Fibroblast of lung (primary cell): ENCODE results near the gene PRKCQ. TPM values are rescaled to one million over a fixed set of nuclear protein-coding genes. Genes with fewer than 3 reads are reported as not detected.
A peak's percentile ranks its signal among the peaks of the same experiment; 100 is the strongest.

Source experiments
- DNase-seq, 2 donors: peaks; one replicate each; pipeline versions ENCODE4 v3.0.0 to v3.0.0-alpha.2; 2010; ENCODE audit warnings: low read depth in 2 of 2
- H2AFZ ChIP-seq: 2 replicates; pipeline ENCODE4 v1.5.1; 2012; ENCODE audit warnings: low read length, control low read depth, inconsistent platforms
- H3K27ac ChIP-seq: 2 replicates; pipeline ENCODE4 v1.5.1; 2011; ENCODE audit warnings: low read length, control low read depth; ENCODE audit not compliant: insufficient read depth
- H3K27me3 ChIP-seq: 2 replicates; pipeline ENCODE4 v1.5.1; 2011; ENCODE audit warnings: mild to moderate bottlenecking, low read length; ENCODE audit not compliant: control insufficient read depth, insufficient read depth
- H3K36me3 ChIP-seq: 2 replicates; pipeline ENCODE4 v1.5.1; 2011; ENCODE audit warnings: low read length; ENCODE audit not compliant: control insufficient read depth, insufficient read depth
- H3K4me1 ChIP-seq: 2 replicates; pipeline ENCODE4 v1.5.1; 2011; ENCODE audit warnings: low read length; ENCODE audit not compliant: control insufficient read depth, insufficient read depth; ENCODE audit errors: extremely low read depth
- H3K4me2 ChIP-seq: 2 replicates; pipeline ENCODE4 v1.5.1; 2011; ENCODE audit warnings: low read length, control low read depth; ENCODE audit not compliant: insufficient read depth; ENCODE audit errors: extremely low read depth
- H3K4me3 ChIP-seq, 4 experiments: fragments of 200-600 bp in 1 of 4; sonication (generic) in 1 of 4; replicated peaks in 1 of 4; 2 replicates each; pipeline ENCODE4 v1.5.1; 2011 to 2016; ENCODE audit warnings: low read length in 4 of 4, low read depth in 3 of 4, mild to moderate bottlenecking in 3 of 4, control low read depth in 2 of 4, inconsistent platforms in 1 of 4, mixed read lengths in 1 of 4; ENCODE audit not compliant: insufficient read depth in 1 of 4; ENCODE audit errors: control extremely low read depth in 1 of 4
- H3K79me2 ChIP-seq: 2 replicates; pipeline ENCODE4 v1.5.1; 2012; ENCODE audit warnings: mild to moderate bottlenecking, low read length, inconsistent platforms; ENCODE audit not compliant: control insufficient read depth, insufficient read depth
- H3K9ac ChIP-seq: 2 replicates; pipeline ENCODE4 v1.5.1; 2011; ENCODE audit warnings: mild to moderate bottlenecking, low read length, control low read depth; ENCODE audit not compliant: insufficient read depth
- H3K9me3 ChIP-seq: 2 replicates; pipeline ENCODE4 v1.5.1; 2012; ENCODE audit warnings: low read depth, low read length; ENCODE audit not compliant: control insufficient read depth, insufficient read depth
- H4K20me1 ChIP-seq: 2 replicates; pipeline ENCODE4 v1.5.1; 2011; ENCODE audit warnings: low read length; ENCODE audit not compliant: control insufficient read depth, insufficient read depth; ENCODE audit errors: extremely low read depth
- EZH2 ChIP-seq: IDR thresholded peaks from 2 replicates; pipeline ENCODE4 v1.5.1; 2012; ENCODE audit warnings: low read length, control low read depth, mild to moderate bottlenecking; ENCODE audit errors: missing control alignments
- polyA plus RNA-seq, 2 donors: library from polyadenylated mRNA; depleted of rRNA in 1 of 2; stranded (reverse) in 1 of 2; unstranded in 1 of 2; fragments of >200 nt; gene quantifications; 2 replicates each; pipeline ENCODE4 v1.2.1, GENCODE V29; 2011 to 2012; ENCODE audit warnings: missing spikeins in 1 of 2
- total RNA-seq: library from RNA; depleted of rRNA; stranded (reverse); fragments of >200 nt; gene quantifications from 2 replicates; pipeline ENCODE4 v1.2.1, GENCODE V29; 2014
- TF ChIP-seq, protein P1 (sequence below), 2 donors: IDR thresholded peaks in 1 of 2; conservative IDR thresholded peaks in 1 of 2; 1 replicate in 1 of 2; 2 replicates in 1 of 2; pipeline ENCODE4 v1.5.1; 2011 to 2012; ENCODE audit warnings: low read length in 2 of 2, control low read depth in 1 of 2, inconsistent platforms in 1 of 2, low read depth in 1 of 2, mild to moderate bottlenecking in 1 of 2

The PRKCQ gene
- total and polyA plus RNA-seq, 2 donors (not counting 1 experiment from before 2014, with no cell fraction given): under 0.01 to 0.01 TPM

DNA sequence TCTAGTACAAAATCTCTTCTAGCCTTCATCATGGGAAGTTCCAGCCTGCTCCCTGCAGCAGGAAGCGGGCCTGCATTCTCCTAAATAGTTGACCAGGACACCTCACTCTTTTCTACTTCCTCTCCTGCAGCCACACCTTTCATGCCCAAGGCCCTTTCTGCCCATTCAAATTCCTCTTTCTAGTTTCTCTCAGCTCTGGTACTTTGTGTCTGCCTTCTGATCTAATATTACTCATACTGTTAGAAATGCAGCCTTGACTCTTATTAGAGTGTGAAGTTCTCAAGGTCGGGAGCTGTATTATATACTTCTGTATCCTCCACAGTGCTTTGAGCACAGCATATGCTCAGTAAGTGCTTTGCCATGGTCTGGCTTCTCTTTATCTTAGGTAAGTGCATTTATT, 103.1 kb downstream of the PRKCQ start:
- Histone ChIP-seq H3K9ac (no peak overlapping the region), H3K9me3 (no peaks in the 10 kb centered on the region), H3K36me3 (no peaks in the 10 kb centered on the region), H3K79me2 (no peaks in the 10 kb centered on the region), H4K20me1 (no peaks in the 10 kb centered on the region), H3K4me3 (no peak overlapping the region), H3K27ac (no peak overlapping the region), H3K4me2 (no peak overlapping the region), H3K4me1 (no peaks in the 10 kb centered on the region), H3K27me3 (no peaks in the 10 kb centered on the region), H2AFZ (no peak overlapping the region)
- no peak for DNase-seq
- TF ChIP-seq, protein P1, sequence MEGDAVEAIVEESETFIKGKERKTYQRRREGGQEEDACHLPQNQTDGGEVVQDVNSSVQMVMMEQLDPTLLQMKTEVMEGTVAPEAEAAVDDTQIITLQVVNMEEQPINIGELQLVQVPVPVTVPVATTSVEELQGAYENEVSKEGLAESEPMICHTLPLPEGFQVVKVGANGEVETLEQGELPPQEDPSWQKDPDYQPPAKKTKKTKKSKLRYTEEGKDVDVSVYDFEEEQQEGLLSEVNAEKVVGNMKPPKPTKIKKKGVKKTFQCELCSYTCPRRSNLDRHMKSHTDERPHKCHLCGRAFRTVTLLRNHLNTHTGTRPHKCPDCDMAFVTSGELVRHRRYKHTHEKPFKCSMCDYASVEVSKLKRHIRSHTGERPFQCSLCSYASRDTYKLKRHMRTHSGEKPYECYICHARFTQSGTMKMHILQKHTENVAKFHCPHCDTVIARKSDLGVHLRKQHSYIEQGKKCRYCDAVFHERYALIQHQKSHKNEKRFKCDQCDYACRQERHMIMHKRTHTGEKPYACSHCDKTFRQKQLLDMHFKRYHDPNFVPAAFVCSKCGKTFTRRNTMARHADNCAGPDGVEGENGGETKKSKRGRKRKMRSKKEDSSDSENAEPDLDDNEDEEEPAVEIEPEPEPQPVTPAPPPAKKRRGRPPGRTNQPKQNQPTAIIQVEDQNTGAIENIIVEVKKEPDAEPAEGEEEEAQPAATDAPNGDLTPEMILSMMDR (conservative IDR thresholded peaks at IDR 0.05 in 1 of 2, IDR thresholded peaks at IDR 0.05 in 1 of 2; ENCODE audit: low read depth in 1 of 2, low read length in 2 of 2): no peak
- no peak for TF ChIP-seq EZH2

DNA sequence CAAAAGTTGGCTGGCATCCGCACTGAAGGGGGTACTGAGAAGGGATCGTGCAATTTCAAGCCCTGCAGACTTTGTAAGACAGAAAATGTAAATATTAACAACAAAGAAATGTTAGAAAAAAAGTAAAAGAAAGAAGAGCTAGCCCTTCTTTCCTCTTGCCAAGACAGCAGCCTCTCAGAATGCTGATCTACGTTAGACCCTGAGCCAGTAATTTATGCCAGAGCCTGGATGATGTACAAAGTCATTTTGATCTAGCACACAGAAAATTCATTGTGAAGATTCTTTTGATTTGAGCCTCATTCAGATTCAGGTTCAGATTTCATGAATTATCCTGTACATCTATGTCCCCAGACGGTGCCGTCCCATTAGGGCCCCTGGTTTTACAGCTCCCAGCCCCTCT, 105.2 kb downstream of the PRKCQ start:
- H3K4me2 ChIP-seq: no peak overlapping the region
- H3K4me3 ChIP-seq: no peak overlapping the region
- no peaks in the 10 kb centered on the region for H3K36me3 ChIP-seq
- no peak for DNase-seq
- TF ChIP-seq EZH2: no peak
- TF ChIP-seq, protein P1 (conservative IDR thresholded peaks at IDR 0.05 in 1 of 2, IDR thresholded peaks at IDR 0.05 in 1 of 2; ENCODE audit: low read depth in 1 of 2, low read length in 2 of 2): no peak
- no peaks in the 10 kb centered on the region for H3K9me3 ChIP-seq
- no peaks in the 10 kb centered on the region for H3K27me3 ChIP-seq
- no peak overlapping the region for H3K9ac ChIP-seq
- no peak overlapping the region for H2AFZ ChIP-seq
- no peaks in the 10 kb centered on the region for H4K20me1 ChIP-seq
- no peaks in the 10 kb centered on the region for H3K79me2 ChIP-seq
- no peak overlapping the region for H3K27ac ChIP-seq
- H3K4me1 ChIP-seq: no peaks in the 10 kb centered on the region

DNA sequence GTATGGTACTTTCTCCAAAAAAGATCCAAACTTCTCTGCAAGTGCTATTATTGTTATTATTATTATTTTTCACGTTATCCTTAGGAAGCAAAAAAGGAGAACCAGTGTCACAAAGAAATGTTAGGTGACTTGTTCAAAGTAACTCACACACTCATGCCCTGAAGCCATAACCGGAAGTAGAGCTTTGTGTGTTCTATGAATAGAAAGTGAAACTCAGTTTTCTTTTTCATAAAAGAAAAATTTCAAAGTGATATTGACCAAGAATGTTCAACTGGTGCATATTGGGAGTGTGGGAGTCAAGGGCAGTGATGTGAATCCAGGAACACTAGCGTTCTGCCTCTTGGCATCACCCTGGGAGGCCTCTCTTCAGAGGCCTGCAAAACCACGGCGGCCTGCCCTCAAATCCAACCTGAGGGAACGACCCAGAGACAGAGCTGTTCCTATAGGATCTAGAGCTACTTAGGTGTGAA, 106.1 kb downstream of the PRKCQ start:
- Histone ChIP-seq H3K27me3 (no peaks in the 10 kb centered on the region), H3K4me2 (no peak overlapping the region), H2AFZ (peak overlapping the region; percentile 77), H3K4me1 (no peaks in the 10 kb centered on the region), H3K9me3 (no peaks in the 10 kb centered on the region), H4K20me1 (no peaks in the 10 kb centered on the region), H3K27ac (no peak overlapping the region), H3K79me2 (no peaks in the 10 kb centered on the region), H3K4me3 (no peak overlapping the region), H3K9ac (no peak overlapping the region), H3K36me3 (no peaks in the 10 kb centered on the region)
- TF ChIP-seq EZH2: no peak
- TF ChIP-seq, protein P1 (conservative IDR thresholded peaks at IDR 0.05 in 1 of 2, IDR thresholded peaks at IDR 0.05 in 1 of 2; ENCODE audit: low read depth in 1 of 2, low read length in 2 of 2): no peak
- peak in 1 of 2 donors; percentile 4 for DNase-seq
